Right renal pelvis (tissue), 4 donors: Measurements from ENCODE around the gene NRG2. TPM values are rescaled to one million over a fixed set of nuclear protein-coding genes. Genes with fewer than 3 reads are reported as not detected.

Experiments used
- DNase-seq, 4 donors: peaks; one replicate each; pipeline ENCODE4 v3.0.0-alpha.2; 2013; ENCODE audit warnings: low read depth in 4 of 4, low spot score in 3 of 4, missing footprints in 1 of 4
- polyA plus RNA-seq, 4 donors: library from polyadenylated mRNA; unstranded; fragments of 120-200 nt; gene quantifications; one replicate each; pipeline ENCODE4 v1.2.1, GENCODE V29; 2013; ENCODE audit not compliant: insufficient read length in 4 of 4

The NRG2 gene
- polyA plus RNA-seq, 4 donors: 1.3 to 1.6 (median 1.3) TPM

GRCh38 chr5:139952574-139952973 is 90.5 kb downstream of the NRG2 start:
- no peak for DNase-seq

GRCh38 chr5:139951983-139952382 is 91.1 kb downstream of the NRG2 start:
- no peak for DNase-seq

GRCh38 chr5:139951296-139951924 is 91.7 kb downstream of the NRG2 start:
- no peak for DNase-seq

GRCh38 chr5:139950436-139950835 is 92.7 kb downstream of the NRG2 start:
- DNase-seq: no peak

GRCh38 chr5:139949710-139950109 is 93.4 kb downstream of the NRG2 start:
- DNase-seq: no peak

GRCh38 chr5:139947727-139948126 is 95.4 kb downstream of the NRG2 start:
- no peak for DNase-seq

GRCh38 chr5:139946440-139946839 is 96.7 kb downstream of the NRG2 start:
- DNase-seq: no peak

GRCh38 chr5:139946006-139946405 is 97.1 kb downstream of the NRG2 start:
- no peak for DNase-seq

- DNase-seq: no peak
Observed at GRCh38 chr5:139942243-139942642, 100.9 kb downstream of the NRG2 start.

- DNase-seq: no peak
Observed at GRCh38 chr5:139930406-139930805, 112.7 kb downstream of the NRG2 start.

- DNase-seq: no peak
Observed at GRCh38 chr5:139926797-139927503, 116.1 kb downstream of the NRG2 start.

GRCh38 chr5:139925650-139926640 is 117.2 kb downstream of the NRG2 start:
- no peak for DNase-seq

- no peak for DNase-seq
Observed at GRCh38 chr5:139925216-139925562, 117.9 kb downstream of the NRG2 start.

- no peak for DNase-seq
Observed at GRCh38 chr5:139924294-139925215, 118.5 kb downstream of the NRG2 start.

- DNase-seq: no peak
Observed at GRCh38 chr5:139919308-139919707, 123.8 kb downstream of the NRG2 start.

GRCh38 chr5:139915834-139916233 is 127.3 kb downstream of the NRG2 start:
- no peak for DNase-seq

GRCh38 chr5:139915266-139915665 is 127.8 kb downstream of the NRG2 start:
- no peak for DNase-seq

GRCh38 chr5:139914218-139914807 is 128.8 kb downstream of the NRG2 start:
- DNase-seq: no peak

GRCh38 chr5:139912804-139913203 is 130.3 kb downstream of the NRG2 start:
- DNase-seq: no peak

- no peak for DNase-seq
Observed at GRCh38 chr5:139912158-139912557, 130.9 kb downstream of the NRG2 start.
